Central memory CD8-positive, alpha-beta T cell (primary cell): Measurements from ENCODE around the gene GDF10.
A peak's percentile ranks its signal among the peaks of the same experiment; 100 is the strongest.

Experiments
- ATAC-seq: fragments of 150-1000 bp; cut with Tn5 transposase; replicated peaks from 2 replicates; pipeline ENCODE4 v1.10.0; 2022; ENCODE audit warnings: mild to moderate bottlenecking, moderate FRiP score, moderate number of reproducible peaks; ENCODE audit not compliant: poor library complexity, severe bottlenecking; ENCODE audit errors: extremely low read depth
- DNase-seq, 2 donors: peaks; one replicate each; pipeline ENCODE4 v3.0.0; 2021; ENCODE audit warnings: low spot score in 2 of 2
- H3K27ac Mint-ChIP-seq: one replicate; pipeline ENCODE4 v1.8.0; 2022; ENCODE audit warnings: low read depth, mild to moderate bottlenecking, moderate library complexity, mixed read lengths
- H3K27me3 Mint-ChIP-seq: one replicate; pipeline ENCODE4 v1.8.0; 2022; ENCODE audit warnings: mixed read lengths
- H3K36me3 Mint-ChIP-seq: one replicate; pipeline ENCODE4 v1.8.0; 2022; ENCODE audit warnings: mild to moderate bottlenecking, moderate library complexity, mixed read lengths; ENCODE audit not compliant: insufficient read depth
- H3K4me1 Mint-ChIP-seq: one replicate; pipeline ENCODE4 v1.8.0; 2022; ENCODE audit warnings: mixed read lengths
- H3K4me3 Mint-ChIP-seq: one replicate; pipeline ENCODE4 v1.8.0; 2022; ENCODE audit warnings: mild to moderate bottlenecking, moderate library complexity, mixed read lengths
- H3K9me3 Mint-ChIP-seq: one replicate; pipeline ENCODE4 v1.8.0; 2022; ENCODE audit warnings: mixed read lengths

Gene GDF10, protein sequence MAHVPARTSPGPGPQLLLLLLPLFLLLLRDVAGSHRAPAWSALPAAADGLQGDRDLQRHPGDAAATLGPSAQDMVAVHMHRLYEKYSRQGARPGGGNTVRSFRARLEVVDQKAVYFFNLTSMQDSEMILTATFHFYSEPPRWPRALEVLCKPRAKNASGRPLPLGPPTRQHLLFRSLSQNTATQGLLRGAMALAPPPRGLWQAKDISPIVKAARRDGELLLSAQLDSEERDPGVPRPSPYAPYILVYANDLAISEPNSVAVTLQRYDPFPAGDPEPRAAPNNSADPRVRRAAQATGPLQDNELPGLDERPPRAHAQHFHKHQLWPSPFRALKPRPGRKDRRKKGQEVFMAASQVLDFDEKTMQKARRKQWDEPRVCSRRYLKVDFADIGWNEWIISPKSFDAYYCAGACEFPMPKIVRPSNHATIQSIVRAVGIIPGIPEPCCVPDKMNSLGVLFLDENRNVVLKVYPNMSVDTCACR

DNA sequence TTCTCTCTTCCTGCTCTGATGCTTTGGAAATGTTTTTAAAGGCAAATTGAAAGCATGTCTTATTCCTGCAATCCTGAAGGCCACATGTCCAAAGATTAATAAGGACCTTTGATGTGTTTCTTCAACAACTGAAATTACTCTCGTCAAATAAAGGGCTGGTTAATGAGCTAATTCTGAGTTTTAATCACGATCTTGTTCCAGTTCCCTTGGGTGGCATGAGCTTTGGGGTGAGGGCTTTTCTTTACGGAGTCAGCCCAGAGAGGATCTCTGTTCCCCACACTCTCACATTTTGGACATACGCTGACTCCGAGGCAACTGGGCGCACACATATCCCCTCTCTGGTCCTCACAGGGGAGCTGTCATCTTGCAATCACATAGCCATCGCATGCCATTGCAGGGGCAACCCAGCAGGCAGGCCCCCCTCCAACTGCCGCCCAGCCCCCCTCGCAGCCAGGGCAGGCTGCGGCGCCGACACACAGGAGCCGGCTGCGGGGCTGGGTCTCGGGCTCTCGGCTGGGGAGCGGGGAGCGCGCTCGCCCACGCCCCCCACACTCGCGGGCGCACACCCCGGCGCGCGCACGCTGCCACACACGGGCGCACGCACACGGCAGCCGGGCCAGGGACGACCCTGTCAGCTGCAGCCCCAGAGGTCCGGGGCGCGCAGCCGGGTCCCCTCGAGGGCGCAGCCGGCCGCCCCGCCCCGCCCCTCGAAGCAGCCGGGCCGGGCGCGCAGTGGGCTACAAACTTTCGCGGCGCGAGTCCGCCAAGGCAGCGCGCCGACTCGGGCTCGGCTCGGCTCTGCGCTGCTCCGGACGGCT lies at the start of gene GDF10:
Gene GDF10 (plus strand): TSS at position 587 of the 818 bp plus-strand sequence. CDS start 455 bp downstream, outside the sequence.
- no peak within 1 kb of the TSS for H3K27ac Mint-ChIP-seq
- peaks cover 2% of the 10 kb centered on the region for H3K36me3 Mint-ChIP-seq
- peaks cover 6% of the 10 kb centered on the region for H3K4me1 Mint-ChIP-seq
- H3K27me3 Mint-ChIP-seq = peaks cover 10% of the 10 kb centered on the region
- H3K4me3 Mint-ChIP-seq = peak within 1 kb of the TSS; percentile 70
- no peak for ATAC-seq
- H3K9me3 Mint-ChIP-seq = no peaks in the 10 kb centered on the region
- DNase-seq = no peak

DNA sequence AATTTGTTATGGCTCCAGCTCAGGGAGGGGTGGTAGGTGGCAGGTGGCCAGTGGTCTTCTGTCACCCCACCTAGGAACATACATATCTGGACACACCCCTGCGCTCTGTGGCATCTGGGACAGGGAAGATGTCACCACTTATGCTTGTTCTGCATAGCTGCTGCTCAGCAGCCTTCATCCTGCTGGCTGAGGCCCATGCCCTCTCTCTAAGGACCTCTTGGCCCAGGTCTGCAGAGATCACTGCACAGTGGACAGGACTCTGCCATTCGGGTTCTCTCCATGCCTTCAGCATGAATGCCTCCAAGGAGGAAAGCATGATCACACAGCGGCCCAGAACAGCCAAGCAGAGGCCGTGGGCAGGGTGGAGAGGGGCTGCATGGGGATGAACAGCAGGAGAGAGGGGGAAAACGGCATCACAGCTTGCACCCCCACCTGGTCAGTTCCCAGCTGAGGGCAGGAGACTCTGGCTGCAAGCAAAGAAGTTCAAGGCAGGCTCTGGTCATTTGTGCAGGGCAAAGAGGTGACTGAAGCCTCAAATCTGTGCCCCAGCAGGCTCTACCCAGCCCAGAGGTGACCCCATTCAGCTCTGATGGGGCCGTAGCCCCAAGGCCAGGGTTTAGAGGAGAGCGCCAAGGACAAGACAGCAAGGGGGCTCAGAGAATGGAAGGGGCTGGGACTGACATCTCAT lies 47.8 kb upstream of the GDF10 start:
- peaks cover 3% of the 10 kb centered on the region for H3K36me3 Mint-ChIP-seq
- H3K27me3 Mint-ChIP-seq = no peaks in the 10 kb centered on the region
- ATAC-seq (no peak), DNase-seq (no peak)
- H3K4me3 Mint-ChIP-seq = no peak overlapping the region
- H3K9me3 Mint-ChIP-seq = no peaks in the 10 kb centered on the region
- peaks cover 24% of the 10 kb centered on the region for H3K4me1 Mint-ChIP-seq
- H3K27ac Mint-ChIP-seq = no peak overlapping the region

DNA sequence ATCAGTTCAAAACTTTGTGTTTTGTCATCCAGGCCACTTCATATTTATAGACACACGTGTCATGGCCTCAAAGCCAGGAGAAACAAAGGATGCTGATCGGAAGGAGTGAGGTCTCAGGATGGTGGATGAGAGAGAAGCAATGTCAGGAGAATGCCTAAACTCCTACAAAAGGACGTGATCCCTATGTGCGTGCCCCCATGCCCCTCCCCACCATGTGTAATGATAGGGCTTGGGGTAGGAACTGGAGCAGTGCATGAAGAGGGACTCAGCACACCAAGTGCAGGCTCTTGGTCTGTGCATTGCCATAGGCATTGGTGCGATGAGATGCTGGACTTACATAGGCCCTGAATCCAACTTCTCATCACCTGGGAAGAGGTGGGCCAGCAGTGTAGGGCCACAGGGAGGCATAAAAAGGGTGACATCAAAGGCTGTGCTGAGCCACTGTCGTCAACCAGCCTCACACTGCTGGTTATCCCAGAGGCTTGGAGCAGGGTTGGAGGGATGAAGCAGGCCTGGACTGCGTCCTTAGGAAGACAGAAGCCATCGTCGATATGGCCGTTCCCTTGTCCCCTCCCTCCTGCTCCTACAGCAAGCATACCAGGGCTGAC lies 46.9 kb upstream of the GDF10 start:
- no peak for ATAC-seq
- Mint-ChIP-seq H3K4me3 (no peak overlapping the region), H3K4me1 (peaks cover 33% of the 10 kb centered on the region), H3K27ac (no peak overlapping the region), H3K36me3 (peaks cover 3% of the 10 kb centered on the region), H3K27me3 (no peaks in the 10 kb centered on the region), H3K9me3 (no peaks in the 10 kb centered on the region)
- DNase-seq = no peak

DNA sequence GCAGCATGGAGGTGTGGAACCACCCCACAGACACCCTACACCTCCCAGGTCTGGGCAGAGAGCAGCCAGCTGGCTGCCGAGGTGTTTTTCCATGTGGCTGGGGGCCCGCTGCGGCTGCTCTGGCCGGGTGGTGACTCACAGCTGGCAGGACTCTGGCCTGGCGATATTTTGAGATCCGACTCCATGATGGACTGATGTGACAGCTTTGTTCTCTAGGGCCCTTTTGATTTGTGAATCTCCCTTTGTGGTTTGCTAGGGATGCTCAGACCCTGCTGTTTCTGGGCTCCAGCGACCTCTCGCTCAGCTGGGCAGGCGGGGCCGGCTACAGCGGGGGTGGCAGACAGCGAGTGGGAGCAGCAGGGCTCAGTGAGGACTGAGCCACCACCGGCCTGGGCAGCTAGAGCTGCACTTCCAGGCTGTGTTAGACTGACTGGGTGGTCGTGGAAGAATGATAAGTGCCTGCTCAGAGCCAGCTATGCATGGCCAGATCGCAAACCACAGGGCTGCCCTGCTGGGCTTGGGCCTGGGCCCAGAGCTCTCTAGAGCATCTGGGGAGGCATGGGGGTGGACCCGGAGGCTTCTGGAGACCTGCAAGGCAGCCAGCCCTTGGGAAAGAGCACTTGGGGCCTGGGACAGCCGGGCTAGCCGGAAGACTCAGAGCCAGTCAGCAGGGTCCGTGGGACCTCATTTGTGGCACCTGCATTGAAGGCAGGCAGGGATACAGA lies 46.2 kb upstream of the GDF10 start:
- no peaks in the 10 kb centered on the region for H3K27me3 Mint-ChIP-seq
- ATAC-seq (no peak), DNase-seq (no peak)
- H3K9me3 Mint-ChIP-seq = no peaks in the 10 kb centered on the region
- no peak overlapping the region for H3K4me3 Mint-ChIP-seq
- peaks cover 34% of the 10 kb centered on the region for H3K4me1 Mint-ChIP-seq
- no peak overlapping the region for H3K27ac Mint-ChIP-seq
- H3K36me3 Mint-ChIP-seq = peaks cover 1% of the 10 kb centered on the region

DNA sequence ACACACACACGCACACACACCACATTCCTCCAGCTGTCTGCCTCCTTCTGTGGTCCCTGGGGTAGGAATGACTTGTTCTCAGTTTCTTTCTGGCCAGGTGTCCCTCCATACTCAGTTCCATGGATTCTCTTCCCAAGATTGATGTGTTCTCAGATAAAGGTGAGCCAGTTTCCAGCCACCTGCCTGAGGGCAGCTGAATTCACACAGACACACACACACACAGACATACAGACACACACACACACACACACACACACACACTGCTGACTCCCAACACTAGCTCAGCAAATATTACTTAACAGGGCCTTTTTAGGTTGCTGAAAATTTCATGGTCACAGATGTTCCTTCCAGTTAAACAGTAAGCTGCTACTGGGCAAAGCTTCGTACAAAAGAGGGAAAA lies 45.4 kb upstream of the GDF10 start:
- no peak overlapping the region for H3K27ac Mint-ChIP-seq
- H3K9me3 Mint-ChIP-seq = no peaks in the 10 kb centered on the region
- H3K4me3 Mint-ChIP-seq = no peak overlapping the region
- no peak for DNase-seq
- no peaks in the 10 kb centered on the region for H3K27me3 Mint-ChIP-seq
- peaks cover 34% of the 10 kb centered on the region for H3K4me1 Mint-ChIP-seq
- no peak for ATAC-seq
- H3K36me3 Mint-ChIP-seq = peaks cover 1% of the 10 kb centered on the region

- DNase-seq = no peak
- Mint-ChIP-seq H3K4me3 (no peak overlapping the region), H3K9me3 (no peaks in the 10 kb centered on the region), H3K27me3 (no peaks in the 10 kb centered on the region), H3K36me3 (peaks cover 1% of the 10 kb centered on the region), H3K27ac (no peak overlapping the region), H3K4me1 (peaks cover 38% of the 10 kb centered on the region)
- no peak for ATAC-seq
Observed at GRCh38 chr10:47255033-47255813, 44.8 kb upstream of the GDF10 start.

GRCh38 chr10:47255866-47256265 lies 44.1 kb upstream of the GDF10 start:
- H3K4me1 Mint-ChIP-seq = peaks cover 45% of the 10 kb centered on the region
- no peaks in the 10 kb centered on the region for H3K9me3 Mint-ChIP-seq
- peaks cover 1% of the 10 kb centered on the region for H3K36me3 Mint-ChIP-seq
- H3K4me3 Mint-ChIP-seq = no peak overlapping the region
- DNase-seq (no peak), ATAC-seq (no peak)
- peak overlapping the region; percentile 81 for H3K27ac Mint-ChIP-seq
- H3K27me3 Mint-ChIP-seq = no peaks in the 10 kb centered on the region

DNA sequence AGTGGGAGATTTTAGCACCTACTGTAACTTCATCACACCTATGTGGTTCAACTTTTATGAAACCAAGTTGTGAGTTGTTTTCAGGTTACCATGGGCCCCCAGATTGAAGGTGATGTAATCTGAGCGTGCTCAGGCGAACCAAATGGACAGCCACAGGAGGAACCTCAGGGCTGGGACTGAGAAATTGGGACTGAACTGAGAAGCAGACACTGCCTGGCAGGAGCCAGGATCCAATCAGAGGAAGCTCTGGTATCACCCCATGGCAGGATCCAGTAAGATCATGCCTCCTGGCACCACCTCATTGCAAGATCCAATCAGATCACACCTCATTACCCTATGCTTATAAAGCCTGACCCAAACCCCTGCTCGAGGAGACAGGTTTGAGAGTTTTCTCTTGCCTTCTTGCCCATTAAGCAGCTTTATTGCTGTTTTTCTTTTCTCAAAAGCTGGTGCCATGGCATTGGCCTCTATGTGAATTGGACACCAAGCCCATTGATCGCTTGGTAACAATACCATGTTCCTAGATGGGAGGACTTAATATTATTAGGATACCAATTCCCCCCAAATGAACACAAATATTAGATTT lies 43.2 kb upstream of the GDF10 start:
- DNase-seq (no peak), ATAC-seq (no peak)
- Mint-ChIP-seq H3K4me3 (peak overlapping the region; percentile 46), H3K4me1 (peaks cover 54% of the 10 kb centered on the region), H3K27me3 (no peaks in the 10 kb centered on the region), H3K36me3 (peaks cover 1% of the 10 kb centered on the region), H3K9me3 (no peaks in the 10 kb centered on the region), H3K27ac (peak overlapping the region; percentile 81)

GRCh38 chr10:47257396-47258120 lies 42.4 kb upstream of the GDF10 start:
- no peak for DNase-seq
- peak overlapping the region; percentile 46 for H3K4me3 Mint-ChIP-seq
- H3K27me3 Mint-ChIP-seq = no peaks in the 10 kb centered on the region
- peak overlapping the region; percentile 81 for H3K27ac Mint-ChIP-seq
- H3K36me3 Mint-ChIP-seq = peaks cover 1% of the 10 kb centered on the region
- no peaks in the 10 kb centered on the region for H3K9me3 Mint-ChIP-seq
- H3K4me1 Mint-ChIP-seq = peaks cover 54% of the 10 kb centered on the region
- ATAC-seq = peak; percentile 65

GRCh38 chr10:47258921-47259320 lies 41.1 kb upstream of the GDF10 start:
- no peaks in the 10 kb centered on the region for H3K27me3 Mint-ChIP-seq
- H3K4me1 Mint-ChIP-seq = peaks cover 48% of the 10 kb centered on the region
- H3K36me3 Mint-ChIP-seq = peaks cover 1% of the 10 kb centered on the region
- H3K4me3 Mint-ChIP-seq = no peak overlapping the region
- H3K9me3 Mint-ChIP-seq = no peaks in the 10 kb centered on the region
- no peak overlapping the region for H3K27ac Mint-ChIP-seq
- no peak for ATAC-seq
- no peak for DNase-seq
